K562 (cell line): ENCODE data around the gene PLEKHG5.

Experiments
- ATF3 ChIP-seq, 2 experiments: fragments of 450-650 bp in 1 of 2; sonication (generic) in 1 of 2; formaldehyde crosslinking in 1 of 2; IDR thresholded peaks in 1 of 2; conservative IDR thresholded peaks in 1 of 2; 2 replicates each; pipeline versions ENCODE4 v1.6.1 to v1.8.1; 2016 to 2023; ENCODE audit warnings: mild to moderate bottlenecking in 2 of 2, moderate library complexity in 2 of 2, inconsistent platforms in 1 of 2, missing genetic modification reagents in 1 of 2
- ATF4 ChIP-seq: fragments of 450-650 bp; formaldehyde crosslinking; IDR thresholded peaks from 2 replicates; pipeline ENCODE4 v1.4.0; 2022; ENCODE audit warnings: mild to moderate bottlenecking, moderate library complexity
- CBX5 ChIP-seq: IDR thresholded peaks from 2 replicates; pipeline ENCODE4 v1.6.1; 2014; ENCODE audit warnings: low read depth, borderline replicate concordance
- CTCF ChIP-seq, 3 experiments: IDR thresholded peaks in 2 of 3; conservative IDR thresholded peaks in 1 of 3; 2 replicates each; pipeline ENCODE4 v1.5.1; 2011 to 2012; ENCODE audit warnings: low read length in 3 of 3, mild to moderate bottlenecking in 3 of 3, control low read depth in 2 of 3, improper control_type of control experiment in 1 of 3, inconsistent platforms in 1 of 3, low read depth in 1 of 3, mixed read lengths in 1 of 3, moderate library complexity in 1 of 3; ENCODE audit not compliant: insufficient read depth in 2 of 3
- ELF1 ChIP-seq: fragments of 200-800 bp; sonication (Bioruptor generic); IDR thresholded peaks from 2 replicates; pipeline ENCODE4 v1.6.1; 2016; ENCODE audit warnings: missing genetic modification characterization, missing compliant biosample characterization
- HINFP ChIP-seq: fragments of 450-650 bp; conservative IDR thresholded peaks from 2 replicates; pipeline ENCODE4 v1.6.1; 2016; ENCODE audit warnings: missing genetic modification characterization, low read depth, mild to moderate bottlenecking, control low read depth, missing compliant biosample characterization
- HMG20B ChIP-seq: fragments of 250-450 bp; sonication (Bioruptor Pico); IDR thresholded peaks from 2 replicates; pipeline ENCODE4 v1.5.0; 2021; ENCODE audit warnings: mild to moderate bottlenecking
- MAX ChIP-seq: sonication (generic); formaldehyde crosslinking; IDR thresholded peaks from 2 replicates; pipeline ENCODE4 v1.9.0; 2022; ENCODE audit warnings: mild to moderate bottlenecking, missing genetic modification reagents
- NCOA2 ChIP-seq, 2 experiments: fragments of 450-650 bp; IDR thresholded peaks; 2 replicates each; pipeline ENCODE4 v1.6.1; 2018; ENCODE audit warnings: mild to moderate bottlenecking in 2 of 2, moderate library complexity in 1 of 2; ENCODE audit not compliant: partially characterized antibody in 2 of 2
- RAD21 ChIP-seq, 2 experiments: fragments of 250-450 bp in 1 of 2; fragments of 450-650 bp in 1 of 2; sonication (Bioruptor Pico) in 1 of 2; formaldehyde crosslinking in 1 of 2; IDR thresholded peaks in 1 of 2; conservative IDR thresholded peaks in 1 of 2; 2 replicates each; pipeline versions ENCODE4 v1.4.0 to v1.8.0; 2020 to 2022; ENCODE audit warnings: mild to moderate bottlenecking in 2 of 2, moderate library complexity in 1 of 2
- YY1 ChIP-seq, 3 experiments: IDR thresholded peaks; 2 replicates each; pipeline ENCODE4 v1.6.1; 2011; ENCODE audit warnings: low read length in 2 of 3, mild to moderate bottlenecking in 2 of 3, moderate library complexity in 2 of 3, borderline replicate concordance in 1 of 3, control low read depth in 1 of 3, low read depth in 1 of 3; ENCODE audit not compliant: insufficient read depth in 3 of 3, insufficient replicate concordance in 2 of 3, control insufficient read depth in 1 of 3, insufficient read length in 1 of 3; ENCODE audit errors: extremely low read depth in 1 of 3
- ZKSCAN1 ChIP-seq: fragments of 150-350 bp; IDR thresholded peaks from 2 replicates; pipeline ENCODE4 v1.6.1; 2016; ENCODE audit warnings: low read depth, low read length
- ZNF3 ChIP-seq: fragments of 250-450 bp; sonication (Bioruptor Pico); IDR thresholded peaks from 2 replicates; pipeline ENCODE4 v1.5.0; 2021; ENCODE audit warnings: mild to moderate bottlenecking, moderate library complexity

- TF ChIP-seq YY1 (IDR thresholded peaks at IDR 0.05; ENCODE audit: borderline replicate concordance in 1 of 3, control insufficient read depth in 1 of 3, extremely low read depth in 1 of 3, insufficient read depth in 3 of 3, insufficient read length in 1 of 3, insufficient replicate concordance in 2 of 3, low read depth in 1 of 3, low read length in 2 of 3) (no peak), CBX5 (no peak), ELF1 (tag) (no peak), RAD21 (CRISPR knock-in tag; conservative IDR thresholded peaks at IDR 0.05 in 1 of 2, IDR thresholded peaks at IDR 0.05 in 1 of 2) (peak in 1 of 2 experiments; percentile 30; a peak in 2 of 4 replicates), NCOA2 (IDR thresholded peaks at IDR 0.05; ENCODE audit: partially characterized antibody in 2 of 2) (no peak), ATF4 (CRISPR knock-in tag) (no peak), ZNF3 (CRISPR knock-in tag) (no peak), HMG20B (no peak), ZKSCAN1 (no peak), HINFP (no peak), CTCF (IDR thresholded peaks at IDR 0.05 in 2 of 3, conservative IDR thresholded peaks at IDR 0.05 in 1 of 3; ENCODE audit: insufficient read depth in 2 of 3, low read depth in 1 of 3, low read length in 3 of 3) (peak in 2 of 3 experiments; percentile 43 to 64; a peak in 5 of 6 replicates), MAX (CRISPR knock-in tag) (peak; percentile 87), ATF3 (IDR thresholded peaks at IDR 0.05) (no peak), ATF3 (CRISPR knock-in tag; conservative IDR thresholded peaks at IDR 0.05) (no peak)
These were observed 51.0 kb downstream of the PLEKHG5 start for GRCh38 chr1:6440198-6441126.
